Astrocyte (in vitro differentiated cells and primary cell): ENCODE data around the gene PTPN6. TPM values are rescaled to one million over a fixed set of nuclear protein-coding genes. Genes with fewer than 3 reads are reported as not detected.

Experiments used
- DNase-seq: peaks from one replicate; pipeline ENCODE4 v3.0.0-alpha.2; 2010; ENCODE audit warnings: low read depth
- FAIRE-seq: peaks from 2 replicates; lab custom pipeline; 2011; peaks lifted over from hg19 to GRCh38; lab: Jason Lieb, UNC
- H2AFZ ChIP-seq: 2 replicates; pipeline ENCODE4 v1.6.0; 2012; ENCODE audit warnings: low read depth, low read length, inconsistent platforms
- H3K27ac ChIP-seq: 2 replicates; pipeline ENCODE4 v1.5.1; 2011; ENCODE audit warnings: low read depth, low read length, inconsistent platforms
- H3K27me3 ChIP-seq: 2 replicates; pipeline ENCODE4 v1.6.0; 2011; ENCODE audit warnings: low read length, inconsistent platforms; ENCODE audit not compliant: insufficient read depth
- H3K36me3 ChIP-seq: 2 replicates; pipeline ENCODE4 v1.5.1; 2011; ENCODE audit warnings: low read length, inconsistent platforms; ENCODE audit not compliant: insufficient read depth
- H3K4me1 ChIP-seq: 2 replicates; pipeline ENCODE4 v1.5.1; 2011; ENCODE audit warnings: low read length, inconsistent platforms; ENCODE audit not compliant: insufficient read depth
- H3K4me2 ChIP-seq: 2 replicates; pipeline ENCODE4 v1.6.0; 2012; ENCODE audit warnings: low read length, inconsistent platforms
- H3K4me3 ChIP-seq: 2 replicates; pipeline ENCODE4 v1.5.1; 2011; ENCODE audit warnings: low read depth, mild to moderate bottlenecking, low read length, inconsistent platforms; ENCODE audit not compliant: insufficient read depth
- H3K79me2 ChIP-seq: 2 replicates; pipeline ENCODE4 v1.6.0; 2012; ENCODE audit warnings: mild to moderate bottlenecking, low read length, inconsistent platforms; ENCODE audit not compliant: insufficient read depth
- H3K9ac ChIP-seq: 2 replicates; pipeline ENCODE4 v1.6.0; 2012; ENCODE audit warnings: mild to moderate bottlenecking, low read length, inconsistent platforms
- H3K9me3 ChIP-seq: 2 replicates; pipeline ENCODE4 v1.5.1; 2012; ENCODE audit warnings: low read depth, mild to moderate bottlenecking, low read length, inconsistent platforms; ENCODE audit not compliant: insufficient read depth
- H4K20me1 ChIP-seq: 2 replicates; pipeline ENCODE4 v1.6.0; 2012; ENCODE audit warnings: low read length, inconsistent platforms; ENCODE audit not compliant: insufficient read depth
- H3K27ac Mint-ChIP-seq: one replicate; pipeline ENCODE4 v1.8.0; 2021; ENCODE audit warnings: mild to moderate bottlenecking, mixed read lengths; ENCODE audit not compliant: unreplicated experiment
- H3K27me3 Mint-ChIP-seq: one replicate; pipeline ENCODE4 v1.8.0; 2021; ENCODE audit warnings: low read depth, mixed read lengths; ENCODE audit not compliant: unreplicated experiment
- H3K36me3 Mint-ChIP-seq: one replicate; pipeline ENCODE4 v1.8.0; 2021; ENCODE audit warnings: low read depth, mixed read lengths; ENCODE audit not compliant: unreplicated experiment
- H3K4me1 Mint-ChIP-seq: one replicate; pipeline ENCODE4 v1.8.0; 2021; ENCODE audit warnings: low read depth, mixed read lengths; ENCODE audit not compliant: unreplicated experiment
- H3K4me3 Mint-ChIP-seq: one replicate; pipeline ENCODE4 v1.8.0; 2021; ENCODE audit warnings: mild to moderate bottlenecking, moderate library complexity, mixed read lengths; ENCODE audit not compliant: unreplicated experiment
- H3K9me3 Mint-ChIP-seq: one replicate; pipeline ENCODE4 v1.8.0; 2021; ENCODE audit warnings: mild to moderate bottlenecking, mixed read lengths; ENCODE audit not compliant: unreplicated experiment
- CTCF ChIP-seq: IDR thresholded peaks from 2 replicates; pipeline ENCODE4 v1.5.1; 2011; ENCODE audit warnings: low read depth, mild to moderate bottlenecking, inconsistent platforms, low read length, moderate library complexity; ENCODE audit not compliant: insufficient read depth
- EZH2 ChIP-seq: IDR thresholded peaks from 2 replicates; pipeline ENCODE4 v1.6.1; 2012; ENCODE audit warnings: mild to moderate bottlenecking, low read length, inconsistent platforms; ENCODE audit not compliant: insufficient read depth
- total RNA-seq: library from RNA; stranded (reverse); gene quantifications from 2 replicates; pipeline ENCODE4 v1.2.1, GENCODE V29; 2021

The PTPN6 gene
- total RNA-seq, 1 donor from 2014 or later = 8.9 TPM

DNA sequence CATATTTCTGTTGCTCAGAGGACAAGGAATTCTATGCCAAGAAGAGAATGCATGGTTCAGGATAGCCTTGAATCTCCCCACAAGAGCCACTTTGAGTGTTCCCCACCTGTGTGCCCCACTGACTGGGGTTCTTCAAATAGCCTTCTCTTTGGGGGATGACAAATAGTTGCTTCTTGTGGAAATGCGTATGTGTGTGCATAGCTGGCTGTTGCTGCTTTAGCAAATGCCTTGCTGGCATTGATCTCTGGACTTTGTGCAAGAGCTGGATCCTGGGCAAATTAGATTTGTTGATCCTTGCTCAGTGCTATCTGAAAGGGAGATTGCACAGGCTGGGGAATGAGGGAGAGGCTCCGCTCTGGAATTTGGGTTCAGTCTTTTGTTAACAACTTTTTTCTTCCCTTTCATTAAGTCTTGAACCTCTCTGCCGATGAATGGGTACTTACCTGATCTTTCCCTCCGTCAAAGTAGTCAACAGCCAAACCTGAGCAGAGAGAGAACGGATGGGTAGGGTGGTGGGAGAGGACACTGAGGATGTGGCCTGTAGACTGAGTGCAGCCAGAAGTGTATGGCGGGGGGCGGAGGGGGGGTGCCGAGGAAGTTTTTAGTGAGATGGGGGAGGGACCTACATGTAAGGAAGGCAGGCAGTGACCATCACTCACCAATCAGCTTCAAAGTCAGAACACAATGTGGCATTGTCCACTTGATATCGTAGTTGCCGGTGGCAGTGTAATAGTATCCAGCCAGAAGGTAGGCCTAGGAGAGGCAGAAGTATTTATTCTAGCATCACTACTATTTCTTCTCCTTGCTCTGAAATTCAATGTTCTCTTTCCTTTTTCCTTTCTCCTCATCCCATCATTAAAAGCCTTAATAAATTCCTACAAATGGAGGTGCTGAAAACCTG, 30.2 kb downstream of the PTPN6 start:
- Mint-ChIP-seq H3K4me1 (no peaks in the 10 kb centered on the region), H3K27me3 (no peaks in the 10 kb centered on the region), H3K36me3 (peaks cover 10% of the 10 kb centered on the region), H3K9me3 (no peaks in the 10 kb centered on the region), H3K27ac (no peak overlapping the region), H3K4me3 (no peak overlapping the region)
- Histone ChIP-seq H3K36me3 (peaks cover 32% of the 10 kb centered on the region), H3K9me3 (no peaks in the 10 kb centered on the region), H3K9ac (no peak overlapping the region), H4K20me1 (no peaks in the 10 kb centered on the region), H3K4me1 (no peaks in the 10 kb centered on the region), H3K79me2 (no peaks in the 10 kb centered on the region), H3K27ac (no peak overlapping the region), H2AFZ (no peak overlapping the region), H3K4me2 (no peak overlapping the region), H3K27me3 (no peaks in the 10 kb centered on the region), H3K4me3 (no peak overlapping the region)
- FAIRE-seq (no peak), DNase-seq (no peak)
- TF ChIP-seq EZH2 (no peak), CTCF (no peak)

DNA sequence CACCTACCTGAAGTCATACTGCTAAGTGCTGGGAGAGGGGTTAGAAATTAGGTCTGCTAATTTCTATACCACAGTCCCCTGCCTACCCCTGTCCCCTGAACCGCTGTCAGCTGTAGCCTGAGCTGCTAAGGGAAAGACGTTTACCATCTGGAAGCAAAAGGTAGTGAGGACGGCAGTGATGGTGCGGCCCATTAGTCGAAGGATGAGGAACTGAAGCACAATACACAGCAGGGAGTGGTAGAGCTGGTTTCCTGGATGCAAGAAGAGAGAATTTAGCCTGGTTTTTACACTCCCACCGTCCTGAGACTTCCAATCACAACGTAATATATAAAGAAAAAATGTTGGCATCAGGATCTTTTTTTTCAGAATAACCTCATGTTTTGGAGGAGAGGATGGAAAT, 31.4 kb downstream of the PTPN6 start:
- H3K4me3 ChIP-seq = no peak overlapping the region
- FAIRE-seq = no peak
- no peaks in the 10 kb centered on the region for H3K4me1 ChIP-seq
- H3K36me3 ChIP-seq = peaks cover 24% of the 10 kb centered on the region
- H3K9ac ChIP-seq = no peak overlapping the region
- no peak overlapping the region for H2AFZ ChIP-seq
- H4K20me1 ChIP-seq = no peaks in the 10 kb centered on the region
- H3K36me3 Mint-ChIP-seq = peaks cover 8% of the 10 kb centered on the region
- no peak overlapping the region for H3K27ac ChIP-seq
- H3K9me3 Mint-ChIP-seq = no peaks in the 10 kb centered on the region
- no peak overlapping the region for H3K4me2 ChIP-seq
- DNase-seq = no peak
- no peak overlapping the region for H3K4me3 Mint-ChIP-seq
- H3K27ac Mint-ChIP-seq = no peak overlapping the region
- H3K27me3 Mint-ChIP-seq = no peaks in the 10 kb centered on the region
- H3K9me3 ChIP-seq = no peaks in the 10 kb centered on the region
- no peaks in the 10 kb centered on the region for H3K4me1 Mint-ChIP-seq
- TF ChIP-seq EZH2 = no peak
- TF ChIP-seq CTCF = no peak
- H3K27me3 ChIP-seq = no peaks in the 10 kb centered on the region
- H3K79me2 ChIP-seq = no peaks in the 10 kb centered on the region

DNA sequence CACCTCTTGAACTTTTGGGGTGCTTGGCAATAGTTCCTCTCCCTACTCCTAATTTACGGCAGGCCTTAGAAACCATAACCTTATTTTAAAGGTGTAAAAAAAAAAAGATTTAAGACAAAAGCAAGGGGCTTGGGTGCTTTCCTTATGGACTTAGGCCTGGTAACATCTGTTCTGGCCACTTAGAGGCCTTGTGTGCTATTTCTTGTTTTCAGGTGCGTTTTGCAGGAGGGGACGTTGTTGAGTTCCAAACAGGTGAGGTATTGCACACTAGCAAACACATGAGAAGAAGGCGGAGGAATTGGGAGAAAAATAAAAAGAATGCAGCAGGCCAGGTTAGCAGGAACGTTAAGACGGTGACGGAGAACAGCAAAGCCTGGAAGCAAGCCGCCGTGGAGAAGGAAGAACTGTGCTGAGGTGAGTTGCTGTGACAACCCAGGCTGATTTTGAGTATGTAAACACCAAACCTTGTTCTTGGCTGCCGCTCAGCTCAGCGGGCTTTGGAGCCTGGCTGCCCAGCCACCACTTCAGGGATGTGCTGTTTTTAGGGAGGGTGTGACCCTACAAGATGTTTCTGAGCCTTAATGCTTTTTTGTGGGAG, 36.9 kb downstream of the PTPN6 start:
- TF ChIP-seq CTCF (no peak), EZH2 (no peak)
- no peak overlapping the region for H3K27ac Mint-ChIP-seq
- H3K36me3 Mint-ChIP-seq = peaks cover 3% of the 10 kb centered on the region
- no peak overlapping the region for H2AFZ ChIP-seq
- no peak overlapping the region for H3K4me2 ChIP-seq
- no peaks in the 10 kb centered on the region for H3K9me3 Mint-ChIP-seq
- no peak for DNase-seq
- no peaks in the 10 kb centered on the region for H3K9me3 ChIP-seq
- no peak overlapping the region for H3K27ac ChIP-seq
- peaks cover 6% of the 10 kb centered on the region for H3K36me3 ChIP-seq
- H3K27me3 Mint-ChIP-seq = no peaks in the 10 kb centered on the region
- H3K79me2 ChIP-seq = no peaks in the 10 kb centered on the region
- H3K9ac ChIP-seq = no peak overlapping the region
- no peak for FAIRE-seq
- no peaks in the 10 kb centered on the region for H4K20me1 ChIP-seq
- no peak overlapping the region for H3K4me3 ChIP-seq
- H3K4me3 Mint-ChIP-seq = no peak overlapping the region
- H3K4me1 Mint-ChIP-seq = no peaks in the 10 kb centered on the region
- H3K27me3 ChIP-seq = no peaks in the 10 kb centered on the region
- H3K4me1 ChIP-seq = no peaks in the 10 kb centered on the region
